PC-3 (cell line): ENCODE data around the gene TXLNA.
"Not testable (repeated sequence)": the region's sequence is repeated elsewhere in the genome, so short reads cannot be mapped to it uniquely, and the experiment has no call there.

Experiments
- CTCF ChIP-seq: fragments of 300-600 bp; sonication (generic); conservative IDR thresholded peaks from 2 replicates; pipeline ENCODE4 v1.5.1; 2017; ENCODE audit warnings: antibody characterized with exemption, low read depth, mild to moderate bottlenecking, low read length
- EZH2phosphoT487 ChIP-seq: fragments of 300-600 bp; sonication (generic); IDR thresholded peaks from 2 replicates; pipeline ENCODE4 v1.6.1; 2018; ENCODE audit warnings: mild to moderate bottlenecking, antibody characterized with exemption, low read length, borderline replicate concordance

GRCh38 chr1:32143302-32143695 lies 36.2 kb upstream of the TXLNA start:
- not testable (repeated sequence) for TF ChIP-seq CTCF, EZH2phosphoT487
